ENCODE data around the gene SLC5A8. TPM values are rescaled to one million over a fixed set of nuclear protein-coding genes. Genes with fewer than 3 reads are reported as not detected.

The SLC5A8 gene
- not detected in 5 replicates for total RNA-seq (2022; extraction: Qiagen RNA extraction)

GRCh38 chr12:101209319-101210302, at the start of gene SLC5A8:
Gene SLC5A8 (minus strand): TSS chr12:101210238. CDS start chr12:101209848, 390 bp downstream.

Other genes starting within 250 kb of the SLC5A8 start
- 12.8 to 20.9 TPM (median 14.5 TPM) in 5 replicates for gene UTP20, start 69.9 kb upstream of the SLC5A8 start, total RNA-seq (2022; extraction: Qiagen RNA extraction)
- gene ARL1, start 197.5 kb upstream of the SLC5A8 start, total RNA-seq (2022; extraction: Qiagen RNA extraction), result 61.3 to 66.8 TPM (median 64.9 TPM) in 5 replicates

Measured in A549 treated with Hydrocortisone at 1 μM for 4 hours (cell line).